ENCODE data around the gene ORMDL1. TPM values are rescaled to one million over a fixed set of nuclear protein-coding genes. Genes with fewer than 3 reads are reported as not detected.

Gene ORMDL1, protein sequence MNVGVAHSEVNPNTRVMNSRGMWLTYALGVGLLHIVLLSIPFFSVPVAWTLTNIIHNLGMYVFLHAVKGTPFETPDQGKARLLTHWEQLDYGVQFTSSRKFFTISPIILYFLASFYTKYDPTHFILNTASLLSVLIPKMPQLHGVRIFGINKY
- 59.7 and 64.0 TPM in 2 replicates for total RNA-seq (2021)
- Bru-seq, nascent RNA: percentile 93 among the genes with signal in this experiment
- BruChase-seq, experiment 1, labeled RNA remaining after a 2-hour chase: percentile 88 among the genes with signal in this experiment
- percentile 90 among the genes with signal in this experiment for BruChase-seq, experiment 2, labeled RNA remaining after a 6-hour chase
- long read RNA-seq, transcript ORMDL1-203 (4 exons, 2,009 nt): major isoform, 96 of 185 reads
- long read RNA-seq, transcript ORMDL1-201 (3 exons, 2,692 nt): minor isoform, 26 of 185 reads
- long read RNA-seq, transcript ORMDL1-202 (5 exons, 1,137 nt): minor isoform, 34 of 185 reads
- long read RNA-seq, partial matches to known transcripts: 4 of 185 reads
- long read RNA-seq, other reads (novel, unspliced or antisense): 23 of 185 reads

DNA sequence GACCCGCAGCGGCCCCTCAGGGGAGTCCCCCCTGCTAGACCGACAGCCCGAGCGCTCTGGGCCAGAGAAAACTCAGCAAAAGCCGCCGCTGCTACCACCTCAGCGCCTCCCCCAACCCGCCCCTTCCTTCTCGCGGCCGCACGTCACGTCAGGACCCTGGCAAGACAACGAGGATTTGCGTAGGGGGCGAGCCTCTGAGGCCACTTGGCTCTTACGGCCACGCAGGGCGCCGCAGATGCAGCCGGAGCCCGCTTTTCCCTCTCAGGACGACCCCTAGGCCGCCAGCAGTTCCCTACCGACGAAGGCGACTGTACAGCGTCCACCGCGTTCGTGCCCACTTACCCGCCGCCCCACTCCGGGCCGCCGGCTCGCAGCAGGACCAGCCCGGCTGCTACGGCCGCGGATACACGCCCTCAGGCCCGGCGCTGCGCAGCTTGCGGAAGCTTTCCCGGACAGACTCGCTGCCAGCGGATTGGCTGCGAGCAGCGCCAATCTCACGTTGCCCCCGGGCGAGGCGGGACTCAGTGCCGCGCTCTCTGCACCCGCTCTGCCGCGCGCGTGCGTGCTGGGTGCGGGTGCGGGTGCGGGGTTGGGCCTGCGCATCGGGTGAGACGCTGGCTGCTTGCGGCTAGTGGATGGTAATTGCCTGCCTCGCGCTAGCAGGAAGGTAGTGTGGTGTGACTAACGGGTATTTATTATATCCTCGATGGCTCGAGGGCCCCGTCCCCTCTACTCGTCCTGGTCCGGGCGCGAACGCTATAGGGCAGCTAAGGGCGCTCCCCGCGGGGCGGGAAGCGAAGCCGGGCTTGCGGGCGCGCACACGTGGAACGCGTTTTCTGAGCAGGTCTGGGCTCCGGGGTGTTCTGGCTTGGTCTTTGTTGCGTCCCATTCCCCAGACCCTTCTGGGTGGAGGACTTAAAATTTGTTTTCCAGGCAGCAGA is at the start of gene ORMDL1, which contains the start of gene PMS1:
ORMDL1 (minus strand) TSS at position 413 of the 941 bp plus-strand sequence. CDS start 1,744 bp downstream, outside the sequence.
PMS1 (plus strand) TSS at position 524 of the 941 bp plus-strand sequence. CDS start 7,360 bp downstream, outside the sequence.
- Histone ChIP-seq H3K36me3 (ENCODE audit: insufficient read depth, low read length, poor library complexity, severe bottlenecking) (peaks cover 33% of the 10 kb centered on the region), H3K4me3 (ENCODE audit: low read depth, low read length, poor library complexity, severe bottlenecking) (peak within 1 kb of the TSS; percentile 63), H3K4me1 (ENCODE audit: insufficient read depth, low read length, poor library complexity, severe bottlenecking) (peaks cover 9% of the 10 kb centered on the region), H3K9me3 (ENCODE audit: low read depth, low read length, poor library complexity, severe bottlenecking) (no peaks in the 10 kb centered on the region), H3K27ac (ENCODE audit: low read depth, low read length, poor library complexity, severe bottlenecking) (peak within 1 kb of the TSS; percentile 94), H3K27me3 (replicated peaks; ENCODE audit: insufficient read depth, low read depth, low read length, poor library complexity) (no peaks in the 10 kb centered on the region)
- POLR2A ChIA-PET (ENCODE audit: low non-redundant PET): no interaction called here
- CTCF ChIA-PET: interaction anchor here (0.6 kb wide), 1 partner anchor 22 kb away, joined by 5 read pairs; the partner anchor contains the start of gene OSGEPL1
- BruUV-seq (replicated peaks): TSS peak; percentile 77
- intact Hi-C loops (cut with micrococcal nuclease; ENCODE audit: unreplicated experiment): no loop called here
- TF ChIP-seq, protein P1, sequence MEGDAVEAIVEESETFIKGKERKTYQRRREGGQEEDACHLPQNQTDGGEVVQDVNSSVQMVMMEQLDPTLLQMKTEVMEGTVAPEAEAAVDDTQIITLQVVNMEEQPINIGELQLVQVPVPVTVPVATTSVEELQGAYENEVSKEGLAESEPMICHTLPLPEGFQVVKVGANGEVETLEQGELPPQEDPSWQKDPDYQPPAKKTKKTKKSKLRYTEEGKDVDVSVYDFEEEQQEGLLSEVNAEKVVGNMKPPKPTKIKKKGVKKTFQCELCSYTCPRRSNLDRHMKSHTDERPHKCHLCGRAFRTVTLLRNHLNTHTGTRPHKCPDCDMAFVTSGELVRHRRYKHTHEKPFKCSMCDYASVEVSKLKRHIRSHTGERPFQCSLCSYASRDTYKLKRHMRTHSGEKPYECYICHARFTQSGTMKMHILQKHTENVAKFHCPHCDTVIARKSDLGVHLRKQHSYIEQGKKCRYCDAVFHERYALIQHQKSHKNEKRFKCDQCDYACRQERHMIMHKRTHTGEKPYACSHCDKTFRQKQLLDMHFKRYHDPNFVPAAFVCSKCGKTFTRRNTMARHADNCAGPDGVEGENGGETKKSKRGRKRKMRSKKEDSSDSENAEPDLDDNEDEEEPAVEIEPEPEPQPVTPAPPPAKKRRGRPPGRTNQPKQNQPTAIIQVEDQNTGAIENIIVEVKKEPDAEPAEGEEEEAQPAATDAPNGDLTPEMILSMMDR (conservative IDR thresholded peaks at IDR 0.05; ENCODE audit: low read depth, low read length): no peak
- no peak for TF ChIP-seq EZH2 (IDR thresholded peaks at IDR 0.05; ENCODE audit: borderline replicate concordance, low read depth, low read length, poor library complexity, severe bottlenecking)
- peak; percentile 97 for DNase-seq (ENCODE audit: low spot score)

DNA sequence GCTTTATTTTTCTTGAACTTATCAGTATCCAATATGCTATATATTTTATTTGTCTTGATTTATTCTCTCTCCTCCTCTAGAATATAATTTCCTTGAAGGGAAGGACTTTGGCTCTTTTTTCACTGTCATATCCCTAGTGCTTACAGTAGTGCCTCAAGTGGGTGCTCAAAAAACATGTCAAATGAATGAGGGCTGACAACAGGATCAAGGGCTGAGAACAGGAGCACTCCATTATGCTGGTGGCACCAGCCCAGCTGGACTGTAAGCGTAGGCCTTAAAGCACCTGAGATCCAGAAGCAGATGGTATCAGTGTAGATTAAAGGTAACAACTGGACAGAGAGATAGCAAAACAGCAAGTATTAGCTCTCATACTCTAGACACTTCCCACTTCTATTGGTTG is 46.4 kb upstream of the ORMDL1 start:
- no peaks in the 10 kb centered on the region for H3K27me3 ChIP-seq (replicated peaks; ENCODE audit: insufficient read depth, low read depth, low read length, poor library complexity)
- intact Hi-C loops (cut with micrococcal nuclease; ENCODE audit: unreplicated experiment): no loop called here

More for the DNA sequence above, 46.4 kb upstream of the ORMDL1 start:
- no peak overlapping the region for H3K27ac ChIP-seq (ENCODE audit: low read depth, low read length, poor library complexity, severe bottlenecking)
- no peak for DNase-seq (ENCODE audit: low spot score)
- no peak for TF ChIP-seq EZH2 (IDR thresholded peaks at IDR 0.05; ENCODE audit: borderline replicate concordance, low read depth, low read length, poor library complexity, severe bottlenecking)
- TF ChIP-seq, protein P1 (conservative IDR thresholded peaks at IDR 0.05; ENCODE audit: low read depth, low read length): no peak
- POLR2A ChIA-PET (ENCODE audit: low non-redundant PET): no interaction called here
- no peaks in the 10 kb centered on the region for H3K9me3 ChIP-seq (ENCODE audit: low read depth, low read length, poor library complexity, severe bottlenecking)
- no peaks in the 10 kb centered on the region for H3K36me3 ChIP-seq (ENCODE audit: insufficient read depth, low read length, poor library complexity, severe bottlenecking)
- H3K4me1 ChIP-seq (ENCODE audit: insufficient read depth, low read length, poor library complexity, severe bottlenecking): no peaks in the 10 kb centered on the region
- BruUV-seq (replicated peaks): no TSS peak
- CTCF ChIA-PET: no interaction called here
- no peak overlapping the region for H3K4me3 ChIP-seq (ENCODE audit: low read depth, low read length, poor library complexity, severe bottlenecking)

Measured in A673 (cell line).